ENCODE measurements around the gene ENO4.

The ENO4 gene

DNA sequence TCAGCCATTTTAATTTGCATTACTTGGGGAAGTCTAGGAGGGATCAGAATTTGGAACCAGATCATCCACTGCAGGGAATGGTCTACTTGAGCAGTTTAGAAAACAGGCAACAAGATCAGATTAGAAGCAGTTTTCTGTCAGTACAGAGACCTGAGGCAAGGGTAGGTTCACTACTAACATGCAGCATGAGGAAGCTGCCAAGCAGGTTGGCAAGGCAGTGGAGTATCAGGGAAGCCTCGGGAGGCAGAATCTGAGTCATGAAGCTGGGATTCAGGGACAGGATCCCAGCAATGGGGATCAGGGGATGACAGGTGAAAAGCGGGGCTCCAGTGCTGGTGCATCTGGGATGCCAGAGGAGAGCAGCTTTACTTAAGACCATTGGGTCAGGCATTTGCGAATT, 28.1 kb downstream of the ENO4 start:
- Mint-ChIP-seq H3K4me1 (no peaks in the 10 kb centered on the region), H3K9me3 (peaks cover 2 to 3% of the 10 kb centered on the region in 2 donors), H3K27me3 (peaks cover 40% of the 10 kb centered on the region), H3K27ac (no peak overlapping the region), H3K4me3 (no peak overlapping the region)
- DNase-seq: no peak
- no peak for ATAC-seq

DNA sequence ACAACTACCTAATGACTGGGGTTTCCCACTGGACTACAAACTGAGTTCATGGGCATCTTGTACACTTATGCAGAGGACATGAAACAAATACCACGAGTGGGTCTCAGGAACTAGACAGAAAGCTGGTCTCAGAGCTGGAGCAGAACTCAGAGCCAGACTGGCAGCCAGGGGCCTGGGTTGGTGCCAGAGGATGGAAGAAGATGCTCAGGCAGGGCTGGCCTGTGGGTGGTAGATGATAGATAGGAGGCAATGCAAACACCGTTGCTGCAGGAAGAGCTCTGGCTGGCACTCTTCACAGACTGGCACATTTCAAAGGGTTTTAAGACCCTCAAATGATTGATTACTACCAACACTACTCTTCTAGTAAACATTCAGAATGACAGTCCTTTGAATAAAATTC, 28.8 kb downstream of the ENO4 start:
- H3K27ac Mint-ChIP-seq: no peak overlapping the region
- H3K27me3 Mint-ChIP-seq: peaks cover 36% of the 10 kb centered on the region
- no peak for ATAC-seq
- H3K9me3 Mint-ChIP-seq: no peaks in the 10 kb centered on the region
- H3K4me3 Mint-ChIP-seq: no peak overlapping the region
- H3K4me1 Mint-ChIP-seq: no peaks in the 10 kb centered on the region
- no peak for DNase-seq

- Mint-ChIP-seq H3K4me1 (no peaks in the 10 kb centered on the region), H3K27me3 (peaks cover 36% of the 10 kb centered on the region), H3K27ac (no peak overlapping the region), H3K4me3 (no peak overlapping the region), H3K9me3 (no peaks in the 10 kb centered on the region)
- DNase-seq (no peak), ATAC-seq (no peak)
Measured at GRCh38 chr10:116879817-116880216, 30.5 kb downstream of the ENO4 start.

DNA sequence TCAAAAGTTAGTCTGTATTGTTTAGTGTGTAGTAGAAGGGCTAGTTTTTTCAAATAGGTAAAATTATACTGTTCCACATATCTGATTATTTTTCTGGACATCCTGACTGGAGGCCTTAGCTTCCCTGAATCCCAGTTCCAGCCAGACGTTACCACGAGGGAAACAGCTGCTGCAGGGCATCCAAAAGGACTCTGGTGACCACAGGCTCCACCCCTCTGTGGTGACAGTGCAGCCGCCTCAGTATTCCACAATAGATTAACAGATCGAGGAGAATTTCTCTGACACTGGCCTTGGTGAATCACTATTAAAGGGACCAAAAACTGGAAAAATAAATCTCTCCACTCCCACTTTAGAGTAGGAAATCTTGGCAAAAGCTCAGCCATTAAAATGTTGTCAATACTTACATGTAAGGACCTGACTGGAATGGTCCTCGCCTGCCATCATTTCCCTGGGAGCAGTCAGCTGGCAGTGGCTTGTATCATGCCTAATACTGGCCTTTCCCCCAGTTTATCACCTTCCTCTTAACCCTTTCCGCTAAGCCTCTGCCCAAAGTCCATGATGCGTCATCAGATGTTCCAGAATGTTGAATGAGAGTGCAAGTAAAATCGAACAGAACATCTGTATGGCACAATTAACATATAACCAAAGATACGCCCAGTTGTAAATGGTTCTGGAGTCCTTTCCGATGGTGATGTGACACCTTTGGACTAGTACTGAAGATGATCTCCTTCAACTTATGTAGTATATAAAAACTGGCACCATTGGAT, 31.6 kb downstream of the ENO4 start:
- no peaks in the 10 kb centered on the region for H3K4me1 Mint-ChIP-seq
- no peak for ATAC-seq
- H3K4me3 Mint-ChIP-seq: no peak overlapping the region
- no peak for DNase-seq
- H3K27ac Mint-ChIP-seq: no peak overlapping the region
- no peaks in the 10 kb centered on the region for H3K9me3 Mint-ChIP-seq
- H3K27me3 Mint-ChIP-seq: peaks cover 36% of the 10 kb centered on the region

DNA sequence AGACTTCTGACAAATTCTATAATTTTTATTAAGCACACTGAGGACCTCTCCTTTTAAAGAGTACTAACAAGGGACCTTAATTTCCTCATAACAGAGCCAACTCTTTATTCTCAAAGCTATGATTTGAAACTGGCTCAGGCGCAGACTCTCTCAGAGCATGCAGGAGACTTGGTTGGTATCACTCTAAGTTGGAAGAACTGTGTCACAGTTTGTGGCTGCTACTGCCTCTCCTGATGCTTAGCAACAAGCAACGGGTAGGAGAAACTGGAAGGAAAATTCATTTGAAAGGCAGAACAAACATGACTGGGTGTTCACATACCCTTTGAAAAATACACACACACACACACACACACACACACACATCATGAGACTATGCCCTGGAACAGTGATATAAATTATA, 33.3 kb downstream of the ENO4 start:
- Mint-ChIP-seq H3K27me3 (peaks cover 36% of the 10 kb centered on the region), H3K27ac (no peak overlapping the region), H3K4me1 (no peaks in the 10 kb centered on the region), H3K9me3 (no peaks in the 10 kb centered on the region), H3K4me3 (no peak overlapping the region)
- DNase-seq: no peak
- no peak for ATAC-seq

DNA sequence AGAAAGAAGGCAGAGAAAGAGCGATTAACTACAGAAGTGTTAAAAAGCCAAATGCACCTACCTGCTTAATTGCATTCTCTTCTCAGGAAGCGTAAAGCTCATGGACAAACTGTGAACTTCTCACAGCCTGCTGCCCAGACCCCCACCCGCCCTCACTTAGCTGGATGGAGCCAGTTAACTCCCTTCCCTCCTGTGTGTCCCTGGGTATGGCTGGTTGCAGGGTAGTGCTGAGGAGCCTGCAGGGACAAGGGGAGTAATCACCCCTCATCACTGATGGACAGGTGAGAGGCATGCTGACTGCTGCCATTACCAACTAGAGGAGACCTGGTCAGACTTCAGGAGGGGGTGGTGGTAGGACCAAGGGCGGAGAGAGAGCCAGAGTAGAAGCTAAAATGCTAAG, 37.5 kb downstream of the ENO4 start:
- no peaks in the 10 kb centered on the region for H3K9me3 Mint-ChIP-seq
- DNase-seq (no peak), ATAC-seq (peak; percentile 39)
- H3K4me1 Mint-ChIP-seq: no peaks in the 10 kb centered on the region
- H3K27me3 Mint-ChIP-seq: peaks cover 14% of the 10 kb centered on the region
- H3K4me3 Mint-ChIP-seq: no peak overlapping the region
- H3K27ac Mint-ChIP-seq: no peak overlapping the region

DNA sequence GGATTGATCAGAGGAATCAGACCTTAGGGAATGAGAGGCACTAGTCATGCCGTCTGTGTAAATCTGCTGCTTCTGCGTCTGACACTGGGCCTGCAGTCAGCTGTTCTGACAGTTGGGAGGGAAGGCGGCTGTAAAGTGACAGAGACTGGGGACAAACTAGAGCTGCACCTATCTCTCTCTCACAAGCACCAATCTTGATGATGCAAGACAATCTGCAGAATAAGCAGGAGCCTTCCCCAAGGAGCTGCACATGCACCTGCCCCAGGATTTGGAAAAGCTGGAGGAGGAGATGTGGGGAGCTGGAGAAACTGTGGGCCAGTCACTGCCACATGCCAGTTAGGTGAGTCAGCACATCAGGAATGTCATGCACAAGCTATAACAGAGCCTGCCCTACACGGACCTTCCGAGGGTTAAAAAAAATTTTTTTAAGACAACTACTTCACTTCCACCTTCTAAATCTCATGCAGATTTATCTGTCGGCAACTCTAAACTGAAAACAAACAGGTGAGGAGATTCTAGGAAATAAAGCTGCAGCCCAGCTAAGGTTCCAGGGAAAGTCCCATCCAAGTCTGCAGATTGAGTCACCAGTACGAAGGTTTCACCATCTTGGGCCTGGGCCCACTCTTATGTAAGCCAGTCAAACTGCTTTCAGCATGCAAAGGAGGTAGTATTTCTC, 39.2 kb downstream of the ENO4 start:
- ATAC-seq: no peak
- no peak for DNase-seq
- Mint-ChIP-seq H3K4me1 (no peaks in the 10 kb centered on the region), H3K27me3 (peaks cover 23% of the 10 kb centered on the region), H3K9me3 (no peaks in the 10 kb centered on the region), H3K27ac (no peak overlapping the region), H3K4me3 (no peak overlapping the region)

DNA sequence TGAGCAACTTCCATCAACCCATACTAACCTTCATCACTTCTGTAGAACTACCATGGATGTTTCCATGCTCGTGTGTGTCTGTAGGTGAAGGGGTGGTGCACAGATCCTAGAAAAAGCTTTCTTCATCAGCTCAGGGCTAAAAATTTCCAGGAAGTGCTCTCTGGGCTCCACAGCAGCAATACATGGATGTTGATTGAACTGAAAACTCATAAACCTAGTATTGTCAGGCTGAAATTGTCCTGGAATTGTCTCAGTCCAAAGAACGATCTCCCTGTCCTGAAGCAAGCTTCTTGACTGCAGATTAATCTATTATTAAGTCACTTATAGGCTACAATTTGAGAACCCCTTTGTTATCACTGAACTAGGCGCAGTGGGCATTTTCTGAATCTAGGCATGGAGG, 39.8 kb downstream of the ENO4 start:
- no peaks in the 10 kb centered on the region for H3K4me1 Mint-ChIP-seq
- ATAC-seq (no peak), DNase-seq (no peak)
- no peak overlapping the region for H3K4me3 Mint-ChIP-seq
- peaks cover 26% of the 10 kb centered on the region for H3K27me3 Mint-ChIP-seq
- no peaks in the 10 kb centered on the region for H3K9me3 Mint-ChIP-seq
- H3K27ac Mint-ChIP-seq: no peak overlapping the region

- DNase-seq (no peak), ATAC-seq (no peak)
- Mint-ChIP-seq H3K9me3 (no peaks in the 10 kb centered on the region), H3K4me3 (no peak overlapping the region), H3K4me1 (no peaks in the 10 kb centered on the region), H3K27me3 (peaks cover 26% of the 10 kb centered on the region), H3K27ac (no peak overlapping the region)
Measured at GRCh38 chr10:116891208-116891607, 41.9 kb downstream of the ENO4 start.

- ATAC-seq (no peak), DNase-seq (no peak)
- H3K9me3 Mint-ChIP-seq: no peaks in the 10 kb centered on the region
- H3K27me3 Mint-ChIP-seq: peaks cover 26% of the 10 kb centered on the region
- H3K4me3 Mint-ChIP-seq: no peak overlapping the region
- H3K27ac Mint-ChIP-seq: no peak overlapping the region
- H3K4me1 Mint-ChIP-seq: no peaks in the 10 kb centered on the region
Measured at GRCh38 chr10:116892907-116893685, 43.8 kb downstream of the ENO4 start.

- Mint-ChIP-seq H3K27me3 (peaks cover 26% of the 10 kb centered on the region), H3K4me1 (no peaks in the 10 kb centered on the region), H3K27ac (no peak overlapping the region), H3K4me3 (no peak overlapping the region), H3K9me3 (no peaks in the 10 kb centered on the region)
- DNase-seq (no peak), ATAC-seq (no peak)
Measured at GRCh38 chr10:116893686-116894037, 44.4 kb downstream of the ENO4 start.

DNA sequence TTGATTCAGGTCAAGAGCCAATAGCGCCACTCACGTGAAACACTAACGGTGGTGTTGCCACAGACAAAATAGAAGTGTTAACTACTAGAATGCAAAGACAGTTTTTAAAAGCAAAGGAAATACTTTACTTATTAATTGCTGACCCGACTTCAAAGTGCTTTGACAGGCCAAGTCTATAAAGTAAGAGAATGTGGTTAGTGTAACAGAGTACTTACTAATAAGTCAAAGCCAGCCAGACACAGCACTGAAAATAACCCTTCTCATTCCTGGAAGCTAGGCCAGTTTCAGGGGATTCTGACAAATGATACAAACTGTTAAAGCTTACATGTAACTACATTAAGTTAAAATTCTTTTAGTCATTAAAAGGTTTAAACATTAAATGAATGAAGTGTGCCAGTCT, 50.3 kb downstream of the ENO4 start:
- DNase-seq: no peak
- Mint-ChIP-seq H3K27me3 (no peaks in the 10 kb centered on the region), H3K4me3 (no peak overlapping the region), H3K27ac (no peak overlapping the region), H3K4me1 (no peaks in the 10 kb centered on the region), H3K9me3 (no peaks in the 10 kb centered on the region)
- ATAC-seq: no peak

DNA sequence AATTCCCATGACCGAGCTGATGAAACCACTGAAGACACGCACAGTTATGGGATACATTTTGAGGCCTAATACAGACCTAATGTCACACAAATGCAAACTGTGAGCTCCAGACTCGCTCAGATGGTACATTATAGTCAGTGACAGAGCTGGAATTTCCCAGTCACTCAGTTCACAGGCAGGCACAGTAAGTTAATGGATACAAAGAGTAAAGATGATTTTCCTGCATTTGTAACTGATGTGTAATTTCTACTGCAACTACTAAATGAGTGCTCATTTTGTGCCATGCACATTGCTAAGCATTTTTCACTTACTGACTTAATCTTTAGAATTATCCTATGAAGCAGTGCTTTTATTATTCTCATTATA, 56.5 kb downstream of the ENO4 start:
- no peaks in the 10 kb centered on the region for H3K27me3 Mint-ChIP-seq
- no peak overlapping the region for H3K4me3 Mint-ChIP-seq
- no peak for DNase-seq
- no peaks in the 10 kb centered on the region for H3K4me1 Mint-ChIP-seq
- no peak for ATAC-seq
- no peaks in the 10 kb centered on the region for H3K9me3 Mint-ChIP-seq
- no peak overlapping the region for H3K27ac Mint-ChIP-seq

GRCh38 chr10:116907245-116907987, 58.1 kb downstream of the ENO4 start:
- no peak for DNase-seq
- Mint-ChIP-seq H3K4me1 (no peaks in the 10 kb centered on the region), H3K9me3 (no peaks in the 10 kb centered on the region), H3K27me3 (no peaks in the 10 kb centered on the region), H3K27ac (no peak overlapping the region), H3K4me3 (no peak overlapping the region)
- no peak for ATAC-seq

DNA sequence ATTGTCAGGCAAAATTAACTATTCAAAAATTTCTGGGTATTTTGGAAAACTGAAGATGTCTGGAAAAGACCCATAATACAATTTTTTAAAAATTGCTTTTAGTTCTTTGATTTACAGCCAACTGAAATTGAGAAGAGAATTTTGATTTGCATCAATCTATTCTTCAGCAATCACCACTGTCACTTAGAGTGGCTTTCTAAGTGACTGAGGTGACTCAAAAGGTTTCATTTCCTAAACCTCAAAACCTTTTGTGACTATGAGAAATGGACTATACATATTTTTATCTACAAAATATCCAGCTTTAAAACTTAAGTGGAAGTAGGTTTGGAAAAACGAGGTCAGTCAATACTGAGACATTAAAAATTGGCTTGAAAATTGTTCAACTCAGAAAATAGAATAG, 60.0 kb downstream of the ENO4 start:
- H3K27ac Mint-ChIP-seq: no peak overlapping the region
- H3K4me1 Mint-ChIP-seq: no peaks in the 10 kb centered on the region
- ATAC-seq (no peak), DNase-seq (no peak)
- H3K9me3 Mint-ChIP-seq: no peaks in the 10 kb centered on the region
- no peaks in the 10 kb centered on the region for H3K27me3 Mint-ChIP-seq
- no peak overlapping the region for H3K4me3 Mint-ChIP-seq

DNA sequence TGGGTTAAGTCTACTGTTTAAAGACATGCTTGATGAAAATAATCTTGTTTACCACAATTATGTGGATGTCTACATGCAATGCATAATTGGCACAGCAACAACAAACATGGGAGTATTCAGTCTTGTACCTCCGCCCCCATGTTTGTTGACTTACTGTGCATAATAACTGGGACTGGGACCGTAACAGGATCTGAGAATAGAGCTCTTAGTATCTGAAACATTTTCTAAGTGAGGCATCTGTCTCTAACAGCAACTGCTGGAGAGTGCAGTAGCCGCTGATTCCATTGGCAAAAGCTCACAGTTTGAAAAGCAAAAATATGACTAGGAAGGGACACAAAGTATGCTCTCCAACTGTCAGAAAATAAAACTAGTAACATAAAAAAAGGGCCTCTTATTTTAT, 61.6 kb downstream of the ENO4 start:
- H3K4me3 Mint-ChIP-seq: no peak overlapping the region
- no peaks in the 10 kb centered on the region for H3K4me1 Mint-ChIP-seq
- no peak overlapping the region for H3K27ac Mint-ChIP-seq
- no peaks in the 10 kb centered on the region for H3K9me3 Mint-ChIP-seq
- no peaks in the 10 kb centered on the region for H3K27me3 Mint-ChIP-seq
- no peak for ATAC-seq
- no peak for DNase-seq
